UCSD-AML1 (cell line): ENCODE measurements around the gene PSME3.
"Not testable (repeated sequence)": the region's sequence is repeated elsewhere in the genome, so short reads cannot be mapped to it uniquely, and the experiment has no call there.

Experiments used
- DNase-seq: peaks from one replicate; lab custom pipeline; 2025; ENCODE audit not compliant: unreplicated experiment; lab: John Stamatoyannopoulos, UW

Gene PSME3

GRCh38 chr17:42873932-42874695, 40.9 kb downstream of the PSME3 start:
- not testable (repeated sequence) for DNase-seq

- no peak for DNase-seq
Observed at GRCh38 chr17:42877037-42877436, 43.8 kb downstream of the PSME3 start.

GRCh38 chr17:42878123-42878880, 45.1 kb downstream of the PSME3 start:
- DNase-seq, result no peak

- DNase-seq, result no peak
Observed at GRCh38 chr17:42878924-42879595, 45.9 kb downstream of the PSME3 start.

- DNase-seq, result no peak
Observed at GRCh38 chr17:42879596-42879985, 46.4 kb downstream of the PSME3 start.

GRCh38 chr17:42880776-42881310, 47.6 kb downstream of the PSME3 start:
- DNase-seq, result no peak

- DNase-seq, result not testable (repeated sequence)
Observed at GRCh38 chr17:42881706-42882105, 48.5 kb downstream of the PSME3 start.

GRCh38 chr17:42882166-42882565, 49.0 kb downstream of the PSME3 start:
- no peak for DNase-seq

GRCh38 chr17:42883802-42884558, 50.8 kb downstream of the PSME3 start:
- no peak for DNase-seq

GRCh38 chr17:42885806-42886205, 52.6 kb downstream of the PSME3 start:
- DNase-seq, result not testable (repeated sequence)

GRCh38 chr17:42886283-42887176, 53.3 kb downstream of the PSME3 start:
- peak; percentile 37 for DNase-seq

GRCh38 chr17:42889809-42890208, 56.6 kb downstream of the PSME3 start:
- DNase-seq, result no peak

- DNase-seq, result peak; percentile 30
Observed at GRCh38 chr17:42891539-42892152, 58.4 kb downstream of the PSME3 start.

GRCh38 chr17:42893359-42893758, 60.2 kb downstream of the PSME3 start:
- DNase-seq, result peak; percentile 59
